GM10847 (cell line): ENCODE data around the gene METRNL.

ENCODE experiments used
- POLR2A ChIP-seq: IDR thresholded peaks from 2 replicates; pipeline ENCODE4 v1.6.1; 2011; ENCODE audit not compliant: insufficient read length; ENCODE audit errors: extremely low read depth

The METRNL gene

DNA sequence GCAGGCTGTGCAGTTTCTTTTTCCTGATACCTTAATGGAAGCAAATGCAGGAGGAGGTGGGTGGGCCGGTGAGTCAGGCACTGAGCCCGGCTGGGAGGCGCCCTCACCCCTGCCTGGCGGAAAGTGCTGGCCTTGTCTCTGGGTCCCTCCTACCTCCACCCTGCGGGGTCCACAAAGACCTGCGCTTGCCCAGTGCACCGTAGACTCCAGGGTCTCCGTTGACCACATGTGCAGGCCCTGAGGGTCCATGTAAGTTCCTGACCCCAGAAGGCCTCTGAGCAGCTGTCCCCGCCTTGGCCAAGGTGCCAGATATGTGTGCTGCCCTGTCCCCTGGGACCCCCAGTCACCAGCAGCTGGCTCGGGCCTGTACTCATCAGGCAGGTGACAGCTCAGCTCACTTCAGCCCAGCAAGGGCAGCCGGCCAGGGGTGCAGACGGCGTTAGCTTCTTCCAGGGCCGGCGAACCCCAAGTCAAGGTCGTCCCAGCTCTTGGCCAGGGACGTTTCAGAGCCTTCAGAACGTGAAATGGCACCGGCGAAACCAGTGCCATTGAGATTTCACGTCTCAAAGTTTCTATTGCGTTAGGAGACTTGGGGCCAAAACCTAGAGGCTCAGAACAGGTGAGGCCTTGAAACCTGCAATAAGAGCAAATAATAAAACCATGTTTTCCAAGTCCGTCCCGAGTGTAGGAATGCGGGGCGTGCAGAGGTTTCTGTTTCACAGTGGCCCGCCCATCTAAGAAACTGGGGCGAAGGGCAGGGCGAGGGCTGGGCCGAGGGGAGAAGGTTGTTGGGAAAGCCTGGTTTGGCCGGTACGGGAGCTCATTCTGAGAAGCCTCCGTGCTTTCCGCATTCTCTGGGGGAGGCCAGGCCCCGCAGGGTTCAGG, 12.1 kb downstream of the METRNL start:
- no peak for TF ChIP-seq POLR2A

GRCh38 chr17:83092186-83092585, 12.8 kb downstream of the METRNL start:
- no peak for TF ChIP-seq POLR2A

DNA sequence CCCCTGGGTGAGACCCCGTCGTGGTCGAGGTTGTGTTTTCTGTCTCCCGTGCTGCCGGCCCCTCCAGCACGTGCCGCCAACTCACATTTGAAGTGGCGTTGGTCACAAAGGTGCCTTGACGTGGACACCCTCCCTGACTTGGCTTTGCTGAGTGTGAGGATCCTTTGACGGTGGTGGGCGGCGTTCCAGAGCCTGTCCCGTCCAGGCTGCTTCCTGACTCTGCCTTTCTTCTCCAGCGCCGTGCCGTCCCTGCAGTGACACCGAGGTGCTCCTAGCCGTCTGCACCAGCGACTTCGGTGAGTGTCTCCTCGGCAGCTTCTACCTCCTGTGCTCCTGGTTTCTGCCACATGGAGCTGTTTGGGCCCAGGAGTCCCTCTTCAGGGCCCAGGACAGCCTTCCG, 13.5 kb downstream of the METRNL start:
- no peak for TF ChIP-seq POLR2A

GRCh38 chr17:83093506-83093905, 14.1 kb downstream of the METRNL start:
- TF ChIP-seq POLR2A = no peak

DNA sequence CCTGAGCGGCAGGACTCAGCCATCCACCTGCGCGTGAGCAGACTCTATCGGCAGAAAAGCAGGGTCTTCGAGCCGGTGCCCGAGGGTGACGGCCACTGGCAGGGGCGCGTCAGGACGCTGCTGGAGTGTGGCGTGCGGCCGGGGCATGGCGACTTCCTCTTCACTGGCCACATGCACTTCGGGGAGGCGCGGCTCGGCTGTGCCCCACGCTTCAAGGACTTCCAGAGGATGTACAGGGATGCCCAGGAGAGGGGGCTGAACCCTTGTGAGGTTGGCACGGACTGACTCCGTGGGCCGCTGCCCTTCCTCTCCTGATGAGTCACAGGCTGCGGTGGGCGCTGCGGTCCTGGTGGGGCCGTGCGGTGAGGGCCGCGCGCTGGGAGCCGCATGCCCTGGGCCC, 14.9 kb downstream of the METRNL start:
- no peak for TF ChIP-seq POLR2A

DNA sequence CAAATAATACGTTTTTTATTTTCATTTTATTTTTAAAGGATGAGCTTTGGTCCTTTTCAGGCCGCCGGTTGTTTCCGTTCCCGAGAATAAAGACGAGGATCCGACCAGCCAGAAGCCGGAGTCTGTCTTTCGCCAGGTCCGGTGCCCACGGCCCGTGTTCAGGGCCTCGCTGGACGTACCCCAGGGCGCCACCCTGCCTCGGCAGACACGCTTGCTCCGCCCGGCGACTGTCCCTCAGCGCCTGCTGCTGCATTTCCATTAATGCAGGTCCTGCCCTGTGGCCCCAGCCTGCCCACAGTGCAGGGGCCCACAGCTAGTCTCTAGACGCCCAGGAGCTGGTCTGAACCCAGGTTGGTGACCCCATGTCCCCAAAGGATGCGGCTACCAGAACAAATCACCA, 15.6 kb downstream of the METRNL start:
- no peak for TF ChIP-seq POLR2A

DNA sequence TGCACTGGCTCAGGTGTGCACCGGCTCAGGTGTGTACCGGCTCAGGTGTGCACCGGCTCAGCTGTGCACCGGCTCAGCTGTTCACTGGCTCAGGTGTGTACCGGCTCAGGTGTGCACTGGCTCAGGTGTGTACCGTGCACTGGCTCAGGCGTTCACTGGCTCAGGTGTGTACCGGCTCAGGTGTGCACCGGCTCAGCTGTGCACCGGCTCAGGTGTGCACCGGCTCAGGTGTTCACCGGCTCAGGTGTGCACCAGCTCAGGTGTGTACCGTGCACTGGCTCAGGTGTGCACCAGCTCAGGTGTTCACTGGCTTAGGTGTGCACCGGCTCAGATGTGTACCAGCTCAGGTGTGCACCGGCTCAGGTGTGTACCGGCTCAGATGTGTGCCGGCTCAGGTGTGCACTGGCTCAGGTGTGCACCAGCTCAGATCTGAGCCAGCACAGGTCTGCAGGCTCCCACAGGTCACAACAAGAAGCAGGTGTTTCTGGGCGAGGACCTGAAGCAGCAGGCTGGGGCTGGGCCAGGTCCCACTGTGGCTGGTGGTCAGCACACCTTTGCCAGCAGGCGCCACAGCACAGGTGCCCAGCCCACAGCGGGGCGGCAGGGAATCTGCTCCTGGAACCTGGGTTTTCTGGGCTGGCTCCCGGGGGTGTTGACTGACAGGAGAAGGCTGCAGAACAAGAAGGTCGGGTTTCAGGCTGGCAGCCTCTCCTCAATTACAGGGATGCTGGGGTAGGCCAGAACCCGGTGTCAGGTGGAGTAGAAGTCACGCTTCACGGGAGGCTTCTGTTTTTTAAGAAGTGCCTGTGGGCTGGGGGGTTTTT, 17.2 kb downstream of the METRNL start:
- no peak for TF ChIP-seq POLR2A

GRCh38 chr17:83097831-83098230, 18.4 kb downstream of the METRNL start:
- no peak for TF ChIP-seq POLR2A

GRCh38 chr17:83098241-83099085, 19.1 kb downstream of the METRNL start:
- no peak for TF ChIP-seq POLR2A

GRCh38 chr17:83099086-83099555, 19.7 kb downstream of the METRNL start:
- TF ChIP-seq POLR2A = no peak

GRCh38 chr17:83099570-83100181, 20.3 kb downstream of the METRNL start:
- TF ChIP-seq POLR2A = no peak

GRCh38 chr17:83100220-83100852, 20.9 kb downstream of the METRNL start:
- no peak for TF ChIP-seq POLR2A

DNA sequence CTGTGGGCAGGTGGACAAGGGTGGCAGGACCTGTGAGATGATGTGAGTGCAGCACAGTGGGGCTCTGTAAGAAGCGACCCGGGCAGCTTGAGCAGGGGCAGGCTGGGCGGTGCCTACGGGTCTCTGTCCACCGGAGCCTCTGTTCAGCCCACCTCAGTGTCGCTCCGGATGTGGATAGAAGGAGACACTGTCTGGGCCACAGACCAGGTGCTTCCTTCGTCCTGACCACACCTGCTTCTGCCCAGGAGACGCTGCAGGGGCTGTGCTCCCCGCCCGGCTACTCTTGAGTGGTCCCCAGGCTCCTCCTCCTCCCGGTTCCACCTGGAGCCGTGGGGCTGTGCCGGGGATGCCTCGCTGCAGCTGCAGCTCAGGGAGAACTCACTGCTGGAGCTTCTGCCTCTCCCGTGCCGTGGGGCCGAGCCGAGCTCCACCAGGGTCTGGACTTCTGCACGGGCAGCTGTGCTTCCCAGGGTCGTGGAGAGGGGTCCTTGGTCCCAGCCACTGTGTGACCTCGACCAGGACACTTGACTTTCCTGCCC, 21.5 kb downstream of the METRNL start:
- no peak for TF ChIP-seq POLR2A
